Epithelial cell of proximal tubule (primary cell): Measurements from ENCODE around the gene POLR2A. TPM values are rescaled to one million over a fixed set of nuclear protein-coding genes. Genes with fewer than 3 reads are reported as not detected.

Experiments used
- DNase-seq: peaks from one replicate; pipeline ENCODE4 v3.0.0-alpha.2; 2011; ENCODE audit warnings: low read depth
- H3K4me3 ChIP-seq: 2 replicates; pipeline ENCODE4 v1.5.1; 2011; ENCODE audit warnings: low read depth, mild to moderate bottlenecking, low read length
- CTCF ChIP-seq: conservative IDR thresholded peaks from 2 replicates; pipeline ENCODE4 v1.5.1; 2012; ENCODE audit warnings: low read depth, mild to moderate bottlenecking, low read length
- total RNA-seq: library from RNA; depleted of rRNA; stranded (reverse); fragments of >200 nt; gene quantifications from 2 replicates; pipeline ENCODE4 v1.2.3, GENCODE V29; 2015

POLR2A gene
- total RNA-seq, 1 donor from 2014 or later: 30.3 TPM

- DNase-seq: no peak
- no peak overlapping the region for H3K4me3 ChIP-seq
- no peak for TF ChIP-seq CTCF
These were observed 21.4 kb upstream of the POLR2A start for GRCh38 chr17:7462474-7463371.

- no peak for DNase-seq
- no peak overlapping the region for H3K4me3 ChIP-seq
- no peak for TF ChIP-seq CTCF
These were observed 20.8 kb upstream of the POLR2A start for GRCh38 chr17:7463372-7463846.

- no peak overlapping the region for H3K4me3 ChIP-seq
- TF ChIP-seq CTCF: no peak
- DNase-seq: no peak
These were observed 20.1 kb upstream of the POLR2A start for GRCh38 chr17:7464081-7464480.

GRCh38 chr17:7465597-7466275, 18.4 kb upstream of the POLR2A start:
- no peak for TF ChIP-seq CTCF
- no peak for DNase-seq
- no peak overlapping the region for H3K4me3 ChIP-seq

- no peak for TF ChIP-seq CTCF
- no peak overlapping the region for H3K4me3 ChIP-seq
- DNase-seq: no peak
These were observed 17.9 kb upstream of the POLR2A start for GRCh38 chr17:7466318-7466638.

- DNase-seq: no peak
- TF ChIP-seq CTCF: no peak
- H3K4me3 ChIP-seq: no peak overlapping the region
These were observed 17.4 kb upstream of the POLR2A start for GRCh38 chr17:7466639-7467341.
